K562 (cell line): ENCODE data around the gene DEGS2. TPM values are rescaled to one million over a fixed set of nuclear protein-coding genes. Genes with fewer than 3 reads are reported as not detected.

Experiments used
- HDAC3 ChIP-seq: fragments of 450-650 bp; IDR thresholded peaks from 2 replicates; pipeline ENCODE4 v1.6.1; 2018; ENCODE audit warnings: borderline replicate concordance, mild to moderate bottlenecking, moderate library complexity; ENCODE audit not compliant: partially characterized antibody
- NFE2L1 ChIP-seq: fragments of 450-650 bp; IDR thresholded peaks from 2 replicates; pipeline ENCODE4 v1.6.1; 2016; ENCODE audit warnings: missing genetic modification characterization, low read depth, mild to moderate bottlenecking, missing compliant biosample characterization, moderate library complexity, borderline replicate concordance
- NR3C1 ChIP-seq: sonication (generic); formaldehyde crosslinking; IDR thresholded peaks from 2 replicates; pipeline ENCODE4 v1.8.1; 2022; ENCODE audit warnings: missing genetic modification reagents
- POLR2G ChIP-seq: fragments of 200-400 bp; formaldehyde crosslinking; IDR thresholded peaks from 2 replicates; pipeline ENCODE4 v1.6.1; 2017; ENCODE audit warnings: low read depth, mild to moderate bottlenecking, antibody characterized with exemption, low read length, moderate library complexity
- RBM17 ChIP-seq: fragments of 200-400 bp; formaldehyde crosslinking; IDR thresholded peaks from 2 replicates; pipeline ENCODE4 v1.6.1; 2017; ENCODE audit warnings: low read depth, mild to moderate bottlenecking, low read length, borderline replicate concordance
- RNF2 ChIP-seq: sonication (generic); IDR thresholded peaks from 2 replicates; pipeline ENCODE4 v1.6.1; 2016
- SUPT5H ChIP-seq: fragments of 450-650 bp; IDR thresholded peaks from 2 replicates; pipeline ENCODE4 v1.6.1; 2016
- TAF7 ChIP-seq: fragments of 450-650 bp; IDR thresholded peaks from 2 replicates; pipeline ENCODE4 v1.6.1; 2016; ENCODE audit warnings: missing genetic modification characterization, missing compliant biosample characterization
- TBP ChIP-seq: optimal IDR thresholded peaks from 2 replicates; pipeline ENCODE3; 2011; ENCODE audit warnings: low read depth, low read length, improper control_type of control experiment
- TFAP4 ChIP-seq: sonication (generic); formaldehyde crosslinking; IDR thresholded peaks from 2 replicates; pipeline ENCODE4 v1.8.0; 2022; ENCODE audit warnings: missing genetic modification reagents, mild to moderate bottlenecking, moderate library complexity, borderline replicate concordance
- XRCC4 ChIP-seq: IDR thresholded peaks from one replicate; pipeline ENCODE4 v1.6.1; 2011; ENCODE audit not compliant: insufficient read depth, insufficient read length; ENCODE audit errors: extremely low read depth
- XRCC5 ChIP-seq: fragments of 200-400 bp; formaldehyde crosslinking; IDR thresholded peaks from 2 replicates; pipeline ENCODE4 v1.6.1; 2017; ENCODE audit warnings: low read depth, mild to moderate bottlenecking, low read length
- ZNF143 ChIP-seq: sonication (generic); formaldehyde crosslinking; IDR thresholded peaks from 2 replicates; pipeline ENCODE4 v1.9.0; 2022; ENCODE audit warnings: mild to moderate bottlenecking, missing genetic modification reagents
- ZNF277 ChIP-seq: fragments of 250-450 bp; sonication (Bioruptor Pico); IDR thresholded peaks from 2 replicates; pipeline ENCODE4 v1.8.0; 2022; ENCODE audit warnings: inconsistent platforms, mild to moderate bottlenecking, moderate library complexity, borderline replicate concordance
- ZNF282 ChIP-seq: sonication (generic); formaldehyde crosslinking; IDR thresholded peaks from 2 replicates; pipeline ENCODE4 v1.8.1; 2023; ENCODE audit warnings: missing genetic modification reagents
- ZNF41 ChIP-seq: fragments of 250-450 bp; sonication (Bioruptor Pico); conservative IDR thresholded peaks from 2 replicates; pipeline ENCODE4 v1.4.0; 2020; ENCODE audit warnings: mild to moderate bottlenecking
- ZNF740 ChIP-seq, 3 experiments: fragments of 200-800 bp in 1 of 3; sonication (Bioruptor generic) in 1 of 3; sonication (generic) in 1 of 3; formaldehyde crosslinking in 1 of 3; IDR thresholded peaks; 2 replicates each; pipeline versions ENCODE4 v1.6.1 to v1.8.0; 2016 to 2022; ENCODE audit warnings: mild to moderate bottlenecking in 2 of 3, missing compliant biosample characterization in 2 of 3, missing genetic modification characterization in 2 of 3, missing genetic modification reagents in 1 of 3
- polyA plus RNA-seq, 8 experiments: library from polyadenylated mRNA; depleted of rRNA in 4 of 8; stranded (reverse) in 5 of 8; unstranded in 3 of 8; fragments of >200 nt; fragmentation: Nextera tagmentation in 2 of 8; fragmentation: Illumina TruSeq in 1 of 8; extraction: Ambion mirVana in 2 of 8; extraction: Trizol in 1 of 8; gene quantifications; 2 replicates each; pipeline versions ENCODE4 v1.2.1 to v1.2.3, GENCODE V29; 2011 to 2014; ENCODE audit warnings: inconsistent platforms in 1 of 8, missing spikeins in 1 of 8
- total RNA-seq, 7 experiments: library from RNA; depleted of rRNA in 6 of 7; stranded (reverse); fragments of >200 nt in 6 of 7; fragmentation: Illumina TruSeq in 2 of 7; extraction: Trizol in 2 of 7; gene quantifications; 2 replicates each; pipeline versions ENCODE4 v1.2.1 to v1.2.3, GENCODE V29; 2011 to 2021; ENCODE audit warnings: low replicate concordance in 1 of 7

DEGS2 gene
- total and polyA plus RNA-seq, 9 of the 15 experiments (the other 6 are each of a cell fraction or from before 2014, with no cell fraction given) = 0.22 to 2.9 (median 0.70) TPM

- TF ChIP-seq HDAC3 (no peak), XRCC5 (0 out of 2 replicates have a peak, but pooled peaks have one; percentile 26), ZNF143 (CRISPR knock-in tag) (no peak), RBM17 (no peak), TFAP4 (CRISPR knock-in tag) (peak; percentile 75; the same call in 1 of the 2 replicates), XRCC4 (no peak), ZNF282 (CRISPR knock-in tag) (no peak), SUPT5H (no peak), ZNF277 (no peak), NR3C1 (no peak), TAF7 (tag) (no peak), ZNF41 (CRISPR knock-in tag) (no peak), POLR2G (no peak; the same call in 1 of the 2 replicates), RNF2 (0 out of 2 replicates have a peak, but pooled peaks have one; percentile 36), ZNF740 (CRISPR knock-in tag; IDR thresholded peaks at IDR 0.05) (no peak; the same call in 1 of the 2 replicates), ZNF740 (tag; IDR thresholded peaks at IDR 0.05) (no peak), TBP (no peak), NFE2L1 (tag) (no peak)
Observed at GRCh38 chr14:100140452-100141078, 18.9 kb downstream of the DEGS2 start (continued).
